GM21723 (cell line): ENCODE data around the gene TCF7L1.
"Not testable (repeated sequence)": the region's sequence is repeated elsewhere in the genome, so short reads cannot be mapped to it uniquely, and the experiment has no call there.

Experiments
- ATAC-seq: cut with Tn5 transposase; IDR thresholded peaks from one replicate; pipeline ENCODE4 v1.9.1; 2021; ENCODE audit warnings: mild to moderate bottlenecking, moderate library complexity; ENCODE audit not compliant: unreplicated experiment

The TCF7L1 gene

GRCh38 chr2:85340034-85340892 is 207.1 kb downstream of the TCF7L1 start:
- ATAC-seq: no peak

GRCh38 chr2:85341269-85342029 is 208.3 kb downstream of the TCF7L1 start:
- ATAC-seq: no peak

GRCh38 chr2:85342156-85342555 is 209.0 kb downstream of the TCF7L1 start:
- no peak for ATAC-seq

GRCh38 chr2:85343207-85343895 is 210.2 kb downstream of the TCF7L1 start:
- ATAC-seq: not testable (repeated sequence)

DNA sequence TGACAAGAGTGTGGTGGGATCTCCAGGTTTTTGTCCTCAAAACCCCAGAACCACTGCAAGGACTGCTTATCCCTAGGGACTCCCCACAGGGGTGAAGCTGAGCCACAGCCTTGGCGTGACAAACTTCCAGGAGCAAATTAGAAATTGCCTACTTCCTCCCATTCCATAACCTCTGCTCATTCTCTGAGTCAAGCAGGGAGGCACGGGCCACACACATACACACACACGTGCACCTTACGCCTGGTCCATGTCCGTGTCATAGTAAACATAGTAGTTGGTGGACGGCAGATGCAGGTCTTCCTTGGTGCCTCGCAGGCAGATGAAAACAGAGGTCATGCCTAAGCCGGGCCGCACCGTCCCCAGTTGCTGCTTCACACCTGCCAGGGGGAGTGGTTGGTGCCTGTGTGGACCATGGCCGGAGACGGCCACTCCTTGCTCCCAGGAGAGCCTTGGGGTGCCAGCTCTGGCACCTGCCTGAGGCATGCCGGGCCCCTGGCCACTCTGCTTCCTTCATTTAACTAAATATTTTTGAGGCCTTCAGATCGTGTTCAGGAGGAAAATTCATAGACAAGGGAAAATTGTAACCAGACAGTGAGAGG is 211.3 kb downstream of the TCF7L1 start:
- ATAC-seq: no peak

- no peak for ATAC-seq
Measured at GRCh38 chr2:85347599-85347998, 214.4 kb downstream of the TCF7L1 start.

DNA sequence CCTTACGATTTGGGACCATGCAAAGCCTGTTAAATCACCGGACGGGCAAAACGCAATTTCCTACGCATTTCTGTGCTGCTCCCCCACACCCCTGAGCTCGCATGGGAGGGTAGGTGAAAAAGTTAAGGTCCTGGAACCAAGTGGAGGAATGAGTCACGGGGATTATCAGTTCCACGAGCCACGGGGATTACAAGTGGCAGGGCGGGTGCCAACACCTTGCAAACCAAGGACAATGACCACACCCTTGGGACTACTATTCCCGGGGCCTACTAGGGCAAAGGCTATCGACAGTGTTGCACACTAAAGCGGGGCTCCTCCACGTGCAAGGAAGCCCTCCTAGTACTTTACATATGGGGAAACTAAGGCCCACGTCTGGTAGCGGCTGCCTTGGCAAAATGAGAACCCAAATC is 220.7 kb downstream of the TCF7L1 start:
- ATAC-seq: peak; percentile 13

GRCh38 chr2:85354286-85355072 is 221.3 kb downstream of the TCF7L1 start, which contains the start of the genes ELMOD3 and RETSAT:
TSS of gene ELMOD3 (plus strand) at chr2:85354769. CDS start at chr2:85357199, 2,430 bp downstream.
TSS of gene RETSAT (minus strand) at chr2:85354528. CDS start at chr2:85354507, 21 bp downstream.
- ATAC-seq: peak; percentile 95

DNA sequence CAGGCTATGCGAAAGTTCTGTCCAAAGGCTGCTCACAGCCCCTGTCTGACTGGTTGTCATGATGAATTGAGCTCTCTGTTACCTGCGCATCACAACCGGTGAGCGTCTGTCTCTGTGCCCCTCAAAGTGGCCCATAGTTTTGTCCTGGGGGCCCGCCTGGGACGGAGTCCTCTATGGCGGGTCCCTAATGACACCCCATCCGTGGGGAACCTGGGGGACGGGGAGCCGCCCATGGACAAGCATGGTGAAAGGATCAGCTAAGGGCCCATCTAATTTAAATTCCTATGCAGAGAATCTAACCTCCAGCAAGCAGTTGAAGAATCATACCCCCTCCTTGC is 221.8 kb downstream of the TCF7L1 start:
- no peak for ATAC-seq

DNA sequence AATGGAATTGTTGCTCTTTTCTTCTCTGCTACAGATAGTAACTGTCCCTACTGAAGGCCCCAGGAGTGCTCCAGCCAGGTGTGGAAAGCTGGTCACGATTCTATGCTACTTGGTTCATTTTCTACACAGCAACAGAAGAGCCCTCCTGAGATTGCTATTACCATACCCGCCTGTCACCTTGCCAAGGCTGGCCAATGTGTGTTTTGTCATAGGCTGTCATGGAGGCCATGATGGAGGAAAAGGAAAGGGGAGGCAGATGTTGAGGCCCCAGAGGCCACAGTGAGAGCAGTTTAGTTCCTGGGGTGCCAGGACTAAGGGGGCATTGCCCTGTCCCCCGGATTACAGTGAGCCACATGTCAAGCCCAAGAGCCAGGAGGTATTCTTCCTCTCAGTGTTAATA is 222.3 kb downstream of the TCF7L1 start:
- ATAC-seq: no peak

- ATAC-seq: no peak
Measured at GRCh38 chr2:85356186-85356585, 223.0 kb downstream of the TCF7L1 start.

DNA sequence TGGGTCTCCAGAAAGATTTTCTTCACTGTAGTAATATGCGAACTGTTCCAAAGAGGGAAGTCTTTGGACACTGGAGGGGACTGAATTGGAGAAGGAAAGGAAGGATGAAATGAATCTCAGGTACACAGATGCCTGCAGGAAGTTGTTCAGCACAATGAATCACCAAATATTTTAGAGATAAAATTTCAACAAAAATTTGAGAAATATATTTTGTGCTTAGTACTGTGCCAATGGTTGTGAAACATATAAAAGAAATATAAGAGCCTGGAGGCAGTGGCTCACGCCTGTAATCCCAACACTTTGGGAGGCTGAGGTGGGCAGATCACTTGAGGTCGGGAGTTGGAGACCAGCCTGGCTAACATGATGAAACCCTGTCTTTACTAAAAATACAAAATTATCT is 224.5 kb downstream of the TCF7L1 start:
- ATAC-seq: no peak
